ENCODE data around the gene ZNF565.
"Not testable (repeated sequence)": the region's sequence is repeated elsewhere in the genome, so short reads cannot be mapped to it uniquely, and the experiment has no call there.

Gene ZNF565

GRCh38 chr19:36150586-36150985 lies 63.9 kb downstream of the ZNF565 start:
- DNase-seq (ENCODE audit: low read depth): no peak

GRCh38 chr19:36149673-36150406 lies 64.6 kb downstream of the ZNF565 start:
- no peak for DNase-seq (ENCODE audit: low read depth)

- no peak for DNase-seq (ENCODE audit: low read depth)
Measured at GRCh38 chr19:36144624-36145023, 69.8 kb downstream of the ZNF565 start.

- DNase-seq (ENCODE audit: low read depth): no peak
Measured at GRCh38 chr19:36142496-36142895, 72.0 kb downstream of the ZNF565 start.

GRCh38 chr19:36142046-36142445 lies 72.4 kb downstream of the ZNF565 start:
- no peak for DNase-seq (ENCODE audit: low read depth)

- peak; percentile 79 for DNase-seq (ENCODE audit: low read depth)
Measured at GRCh38 chr19:36141039-36141927, 73.2 kb downstream of the ZNF565 start.

- DNase-seq (ENCODE audit: low read depth): peak; percentile 15
Measured at GRCh38 chr19:36140304-36141038, 74.0 kb downstream of the ZNF565 start.

- peak; percentile 86 for DNase-seq (ENCODE audit: low read depth)
Measured at GRCh38 chr19:36139473-36140303, 74.8 kb downstream of the ZNF565 start, which contains the start of gene CAPNS1. TSS of gene CAPNS1 (plus strand) at chr19:36140066. CDS start at chr19:36141012, 946 bp downstream.

GRCh38 chr19:36139120-36139472 lies 75.4 kb downstream of the ZNF565 start:
- no peak for DNase-seq (ENCODE audit: low read depth)

- DNase-seq (ENCODE audit: low read depth): no peak
Measured at GRCh38 chr19:36136964-36137686, 77.3 kb downstream of the ZNF565 start.

GRCh38 chr19:36134867-36135266 lies 79.6 kb downstream of the ZNF565 start:
- not testable (repeated sequence) for DNase-seq (ENCODE audit: low read depth)
